ENCODE measurements around the gene SLC26A1. TPM values are rescaled to one million over a fixed set of nuclear protein-coding genes. Genes with fewer than 3 reads are reported as not detected.

Gene SLC26A1
- total RNA-seq, 4 donors from 2014 or later = 0.09 to 0.12 TPM; not detected in 2

- no peak for TF ChIP-seq CTCF (IDR thresholded peaks at IDR 0.05)
- DNase-seq (ENCODE audit: low spot score) (no peak), ATAC-seq (ENCODE audit: low FRiP score) (no peak)
Observed at GRCh38 chr4:964346-965025, 28.7 kb downstream of the SLC26A1 start.

- TF ChIP-seq CTCF (IDR thresholded peaks at IDR 0.05) = no peak
- ATAC-seq (ENCODE audit: low FRiP score) (no peak), DNase-seq (ENCODE audit: low spot score) (no peak)
Observed at GRCh38 chr4:963276-964225, 29.7 kb downstream of the SLC26A1 start.

- DNase-seq (ENCODE audit: low spot score) (no peak), ATAC-seq (ENCODE audit: low FRiP score) (no peak)
- TF ChIP-seq CTCF (IDR thresholded peaks at IDR 0.05) = no peak
Observed at GRCh38 chr4:962231-963208, 30.7 kb downstream of the SLC26A1 start.

- ATAC-seq (ENCODE audit: low FRiP score) (no peak), DNase-seq (ENCODE audit: low spot score) (no peak)
- TF ChIP-seq CTCF (IDR thresholded peaks at IDR 0.05) = no peak
Observed at GRCh38 chr4:961351-962230, 31.6 kb downstream of the SLC26A1 start.

GRCh38 chr4:960636-961350 is 32.4 kb downstream of the SLC26A1 start:
- TF ChIP-seq CTCF (IDR thresholded peaks at IDR 0.05) = no peak
- DNase-seq (ENCODE audit: low spot score) = no peak
- ATAC-seq (ENCODE audit: low FRiP score) = no peak

Data from omental fat pad (tissue), 4 donors.